ENCODE measurements around the gene TBX2. TPM values are rescaled to one million over a fixed set of nuclear protein-coding genes. Genes with fewer than 3 reads are reported as not detected.
"Not testable (repeated sequence)": the region's sequence is repeated elsewhere in the genome, so short reads cannot be mapped to it uniquely, and the experiment has no call there.

The TBX2 gene
- total RNA-seq, 2 experiments from 2014 or later, result not detected

- Mint-ChIP-seq H3K4me3 (no peak overlapping the region), H3K36me3 (ENCODE audit: low read depth) (no peaks in the 10 kb centered on the region), H3K27me3 (ENCODE audit: low read depth) (peaks cover 21% of the 10 kb centered on the region), H3K4me1 (ENCODE audit: low read depth) (no peaks in the 10 kb centered on the region), H3K9me3 (no peaks in the 10 kb centered on the region), H3K27ac (no peak overlapping the region)
- intact Hi-C loops (cut with micrococcal nuclease), result no loop called here
- no peak for DNase-seq
- CTCF ChIA-PET, result interaction anchor here (1.0 to 1.7 kb wide), 4 partner anchors 11 to 14 kb away, joined by 4 to 5 read pairs (median 5); no protein-coding TSS in a partner anchor
Measured at GRCh38 chr17:61426482-61427304, 27.1 kb downstream of the TBX2 start.

GRCh38 chr17:61427567-61427966, 27.9 kb downstream of the TBX2 start:
- Mint-ChIP-seq H3K36me3 (ENCODE audit: low read depth) (no peaks in the 10 kb centered on the region), H3K4me3 (no peak overlapping the region), H3K4me1 (ENCODE audit: low read depth) (no peaks in the 10 kb centered on the region), H3K27me3 (ENCODE audit: low read depth) (peaks cover 14% of the 10 kb centered on the region), H3K9me3 (no peaks in the 10 kb centered on the region), H3K27ac (no peak overlapping the region)
- DNase-seq, result no peak
- intact Hi-C loops (cut with micrococcal nuclease), result no loop called here
- CTCF ChIA-PET, result interaction anchor here (1.4 to 1.7 kb wide), 3 partner anchors 11 to 14 kb away, joined by 4 to 5 read pairs (median 5); no protein-coding TSS in a partner anchor

- Mint-ChIP-seq H3K36me3 (ENCODE audit: low read depth) (no peaks in the 10 kb centered on the region), H3K27ac (no peak overlapping the region), H3K9me3 (no peaks in the 10 kb centered on the region), H3K27me3 (ENCODE audit: low read depth) (peaks cover 5% of the 10 kb centered on the region), H3K4me3 (no peak overlapping the region), H3K4me1 (ENCODE audit: low read depth) (no peaks in the 10 kb centered on the region)
- DNase-seq, result no peak
- intact Hi-C loops (cut with micrococcal nuclease), result no loop called here
- CTCF ChIA-PET, result no interaction called here
Measured at GRCh38 chr17:61429274-61429673, 29.6 kb downstream of the TBX2 start.

- H3K4me1 Mint-ChIP-seq (ENCODE audit: low read depth); H3K27me3 Mint-ChIP-seq (ENCODE audit: low read depth); CTCF ChIA-PET: not testable (repeated sequence)
Measured at GRCh38 chr17:61429831-61430230, 30.2 kb downstream of the TBX2 start.

GRCh38 chr17:61431594-61432311, 32.1 kb downstream of the TBX2 start:
- no peaks in the 10 kb centered on the region for H3K36me3 Mint-ChIP-seq (ENCODE audit: low read depth)
- no peak for DNase-seq
- H3K9me3 Mint-ChIP-seq, result peaks cover 6% of the 10 kb centered on the region
- H3K27ac Mint-ChIP-seq, result no peak overlapping the region
- peaks cover 9% of the 10 kb centered on the region for H3K27me3 Mint-ChIP-seq (ENCODE audit: low read depth)
- intact Hi-C loops (cut with micrococcal nuclease), result no loop called here
- CTCF ChIA-PET, result no interaction called here
- no peak overlapping the region for H3K4me3 Mint-ChIP-seq
- H3K4me1 Mint-ChIP-seq (ENCODE audit: low read depth), result no peaks in the 10 kb centered on the region

More at GRCh38 chr17:61429831-61430230, 30.2 kb downstream of the TBX2 start:
- H3K9me3 Mint-ChIP-seq; DNase-seq; H3K27ac Mint-ChIP-seq; H3K36me3 Mint-ChIP-seq (ENCODE audit: low read depth); intact Hi-C loops (cut with micrococcal nuclease); H3K4me3 Mint-ChIP-seq: not testable (repeated sequence)

- no peaks in the 10 kb centered on the region for H3K4me1 Mint-ChIP-seq (ENCODE audit: low read depth)
- peaks cover 31% of the 10 kb centered on the region for H3K27me3 Mint-ChIP-seq (ENCODE audit: low read depth)
- H3K4me3 Mint-ChIP-seq, result no peak overlapping the region
- peaks cover 17% of the 10 kb centered on the region for H3K9me3 Mint-ChIP-seq
- no peak overlapping the region for H3K27ac Mint-ChIP-seq
- intact Hi-C loops (cut with micrococcal nuclease), result no loop called here
- CTCF ChIA-PET, result interaction anchor here (1.3 kb wide), 1 partner anchor 23 kb away, joined by 3 read pairs; no protein-coding TSS in a partner anchor
- no peak for DNase-seq
- no peaks in the 10 kb centered on the region for H3K36me3 Mint-ChIP-seq (ENCODE audit: low read depth)
Measured at GRCh38 chr17:61436273-61436672, 36.6 kb downstream of the TBX2 start.

- Mint-ChIP-seq H3K27ac (no peak overlapping the region), H3K4me3 (no peak overlapping the region), H3K4me1 (ENCODE audit: low read depth) (no peaks in the 10 kb centered on the region), H3K27me3 (ENCODE audit: low read depth) (peaks cover 37% of the 10 kb centered on the region), H3K36me3 (ENCODE audit: low read depth) (no peaks in the 10 kb centered on the region), H3K9me3 (peaks cover 17% of the 10 kb centered on the region)
- DNase-seq, result no peak
- intact Hi-C loops (cut with micrococcal nuclease), result no loop called here
- CTCF ChIA-PET, result no interaction called here
Measured at GRCh38 chr17:61436995-61437704, 37.5 kb downstream of the TBX2 start.

- no peak for DNase-seq
- CTCF ChIA-PET, result no interaction called here
- peaks cover 17% of the 10 kb centered on the region for H3K9me3 Mint-ChIP-seq
- peaks cover 36% of the 10 kb centered on the region for H3K27me3 Mint-ChIP-seq (ENCODE audit: low read depth)
- no peaks in the 10 kb centered on the region for H3K36me3 Mint-ChIP-seq (ENCODE audit: low read depth)
- no peaks in the 10 kb centered on the region for H3K4me1 Mint-ChIP-seq (ENCODE audit: low read depth)
- no peak overlapping the region for H3K27ac Mint-ChIP-seq
- no peak overlapping the region for H3K4me3 Mint-ChIP-seq
- intact Hi-C loops (cut with micrococcal nuclease), result no loop called here
Measured at GRCh38 chr17:61440697-61441096, 41.1 kb downstream of the TBX2 start.

- DNase-seq; H3K4me3 Mint-ChIP-seq; H3K36me3 Mint-ChIP-seq (ENCODE audit: low read depth); intact Hi-C loops (cut with micrococcal nuclease); CTCF ChIA-PET; H3K27ac Mint-ChIP-seq; H3K4me1 Mint-ChIP-seq (ENCODE audit: low read depth): not testable (repeated sequence)
- H3K9me3 Mint-ChIP-seq, result peaks cover 10% of the 10 kb centered on the region
- peaks cover 33% of the 10 kb centered on the region for H3K27me3 Mint-ChIP-seq (ENCODE audit: low read depth)
Measured at GRCh38 chr17:61441507-61441906, 41.9 kb downstream of the TBX2 start.

- H3K27ac Mint-ChIP-seq, result no peak overlapping the region
- peaks cover 30% of the 10 kb centered on the region for H3K27me3 Mint-ChIP-seq (ENCODE audit: low read depth)
- peaks cover 7% of the 10 kb centered on the region for H3K9me3 Mint-ChIP-seq
- H3K4me3 Mint-ChIP-seq, result no peak overlapping the region
- DNase-seq, result no peak
- CTCF ChIA-PET, result interaction anchor here (0.6 kb wide), 1 partner anchor 122 kb away, joined by 3 read pairs; no protein-coding TSS in a partner anchor
- no peaks in the 10 kb centered on the region for H3K4me1 Mint-ChIP-seq (ENCODE audit: low read depth)
- no peaks in the 10 kb centered on the region for H3K36me3 Mint-ChIP-seq (ENCODE audit: low read depth)
- intact Hi-C loops (cut with micrococcal nuclease), result no loop called here
Measured at GRCh38 chr17:61442136-61442775, 42.6 kb downstream of the TBX2 start.

- CTCF ChIA-PET, result no interaction called here
Measured at GRCh38 chr17:61442878-61443474, 43.3 kb downstream of the TBX2 start.

GRCh38 chr17:61443475-61443882, 43.8 kb downstream of the TBX2 start:
- Mint-ChIP-seq H3K4me3 (no peak overlapping the region), H3K9me3 (no peaks in the 10 kb centered on the region), H3K36me3 (ENCODE audit: low read depth) (no peaks in the 10 kb centered on the region), H3K27me3 (ENCODE audit: low read depth) (peaks cover 27% of the 10 kb centered on the region), H3K27ac (no peak overlapping the region), H3K4me1 (ENCODE audit: low read depth) (no peaks in the 10 kb centered on the region)
- CTCF ChIA-PET, result no interaction called here
- no peak for DNase-seq
- intact Hi-C loops (cut with micrococcal nuclease), result no loop called here

More at GRCh38 chr17:61442878-61443474, 43.3 kb downstream of the TBX2 start:
- Mint-ChIP-seq H3K4me3 (no peak overlapping the region), H3K4me1 (ENCODE audit: low read depth) (no peaks in the 10 kb centered on the region), H3K27me3 (ENCODE audit: low read depth) (peaks cover 28% of the 10 kb centered on the region), H3K9me3 (peaks cover 1% of the 10 kb centered on the region), H3K36me3 (ENCODE audit: low read depth) (no peaks in the 10 kb centered on the region), H3K27ac (no peak overlapping the region)
- intact Hi-C loops (cut with micrococcal nuclease), result no loop called here
- no peak for DNase-seq
